GM12892 (cell line): ENCODE measurements around the gene EEPD1.

Experiments used
- POLR2A ChIP-seq: IDR thresholded peaks from 2 replicates; pipeline ENCODE4 v1.6.1; 2011; ENCODE audit warnings: low read depth, low read length, control low read depth
- POLR2AphosphoS5 ChIP-seq: IDR thresholded peaks from 2 replicates; pipeline ENCODE4 v1.6.1; 2011; ENCODE audit warnings: low read depth, low read length, control low read depth
- TAF1 ChIP-seq: IDR thresholded peaks from 2 replicates; pipeline ENCODE4 v1.6.1; 2011; ENCODE audit warnings: low read depth, mild to moderate bottlenecking, control low read depth, low read length, borderline replicate concordance

DNA sequence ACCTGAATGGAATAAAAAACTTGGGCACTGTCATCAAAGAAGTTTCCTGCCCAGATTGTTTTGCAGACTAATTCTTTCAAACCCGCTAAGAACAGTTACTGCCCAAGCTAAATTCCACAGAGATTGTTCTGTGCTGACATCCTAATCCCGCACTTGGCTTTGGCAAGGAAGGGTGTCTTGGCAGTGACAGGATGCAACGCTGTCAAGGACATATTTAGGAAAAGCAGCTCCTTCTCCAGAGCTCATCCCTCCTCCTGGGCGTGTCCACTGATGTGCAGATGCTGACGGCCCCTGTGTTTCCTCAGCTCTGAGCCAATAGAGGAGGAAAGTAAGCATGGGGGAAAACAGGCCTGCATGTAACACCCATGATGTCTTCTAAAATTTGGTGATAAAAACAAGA, 74.2 kb downstream of the EEPD1 start:
- TF ChIP-seq POLR2AphosphoS5 (no peak), POLR2A (no peak), TAF1 (no peak)
